Activated CD8-positive, alpha-beta memory T cell treated with anti-CD3 and anti-CD28 coated beads, Interleukin-2, amount 50 U/mL, for 1 hour (primary cell): ENCODE results near the gene IFT81.
"Not testable (repeated sequence)": the region's sequence is repeated elsewhere in the genome, so short reads cannot be mapped to it uniquely, and the experiment has no call there.

ENCODE experiments used
- DNase-seq: peaks from one replicate; pipeline ENCODE4 v3.0.0-alpha.2; 2020; ENCODE audit errors: extremely low read depth

The IFT81 gene

GRCh38 chr12:110108309-110109036 is 15.7 kb upstream of the IFT81 start:
- no peak for DNase-seq

- no peak for DNase-seq
Measured at GRCh38 chr12:110109037-110109836, 14.9 kb upstream of the IFT81 start.

- no peak for DNase-seq
Measured at GRCh38 chr12:110109837-110110535, 14.2 kb upstream of the IFT81 start.

- no peak for DNase-seq
Measured at GRCh38 chr12:110111476-110112334, 12.5 kb upstream of the IFT81 start.

- DNase-seq, result no peak
Measured at GRCh38 chr12:110112335-110112660, 11.9 kb upstream of the IFT81 start.

GRCh38 chr12:110114528-110114937 is 9.6 kb upstream of the IFT81 start:
- DNase-seq, result no peak

GRCh38 chr12:110115675-110116074 is 8.5 kb upstream of the IFT81 start:
- DNase-seq, result no peak

GRCh38 chr12:110116623-110117022 is 7.5 kb upstream of the IFT81 start:
- no peak for DNase-seq

GRCh38 chr12:110117210-110117609 is 6.9 kb upstream of the IFT81 start:
- not testable (repeated sequence) for DNase-seq

GRCh38 chr12:110117956-110118685 is 6.0 kb upstream of the IFT81 start:
- no peak for DNase-seq

GRCh38 chr12:110122929-110123328 is 1.2 kb upstream of the IFT81 start:
- no peak for DNase-seq

GRCh38 chr12:110123919-110124268 is 263 bp upstream of the IFT81 start:
- no peak for DNase-seq

GRCh38 chr12:110126557-110126956 is 2.4 kb downstream of the IFT81 start:
- no peak for DNase-seq

- no peak for DNase-seq
Measured at GRCh38 chr12:110134691-110135411, 10.7 kb downstream of the IFT81 start.

GRCh38 chr12:110135806-110136205 is 11.6 kb downstream of the IFT81 start:
- DNase-seq, result no peak

- no peak for DNase-seq
Measured at GRCh38 chr12:110137786-110138185, 13.6 kb downstream of the IFT81 start.

- DNase-seq, result no peak
Measured at GRCh38 chr12:110141389-110141788, 17.2 kb downstream of the IFT81 start.

- no peak for DNase-seq
Measured at GRCh38 chr12:110146986-110147385, 22.8 kb downstream of the IFT81 start.

GRCh38 chr12:110149086-110149660 is 25.0 kb downstream of the IFT81 start:
- no peak for DNase-seq

GRCh38 chr12:110156766-110157165 is 32.6 kb downstream of the IFT81 start:
- no peak for DNase-seq
